Hippocampal formation (tissue), 2 donors: ENCODE measurements around the gene NXPE3.
"Not testable (repeated sequence)": the region's sequence is repeated elsewhere in the genome, so short reads cannot be mapped to it uniquely, and the experiment has no call there.

ENCODE experiments used
- DNase-seq, 2 donors: peaks; one replicate each; lab custom pipeline; 2025; lab: John Stamatoyannopoulos, UW

Gene NXPE3

DNA sequence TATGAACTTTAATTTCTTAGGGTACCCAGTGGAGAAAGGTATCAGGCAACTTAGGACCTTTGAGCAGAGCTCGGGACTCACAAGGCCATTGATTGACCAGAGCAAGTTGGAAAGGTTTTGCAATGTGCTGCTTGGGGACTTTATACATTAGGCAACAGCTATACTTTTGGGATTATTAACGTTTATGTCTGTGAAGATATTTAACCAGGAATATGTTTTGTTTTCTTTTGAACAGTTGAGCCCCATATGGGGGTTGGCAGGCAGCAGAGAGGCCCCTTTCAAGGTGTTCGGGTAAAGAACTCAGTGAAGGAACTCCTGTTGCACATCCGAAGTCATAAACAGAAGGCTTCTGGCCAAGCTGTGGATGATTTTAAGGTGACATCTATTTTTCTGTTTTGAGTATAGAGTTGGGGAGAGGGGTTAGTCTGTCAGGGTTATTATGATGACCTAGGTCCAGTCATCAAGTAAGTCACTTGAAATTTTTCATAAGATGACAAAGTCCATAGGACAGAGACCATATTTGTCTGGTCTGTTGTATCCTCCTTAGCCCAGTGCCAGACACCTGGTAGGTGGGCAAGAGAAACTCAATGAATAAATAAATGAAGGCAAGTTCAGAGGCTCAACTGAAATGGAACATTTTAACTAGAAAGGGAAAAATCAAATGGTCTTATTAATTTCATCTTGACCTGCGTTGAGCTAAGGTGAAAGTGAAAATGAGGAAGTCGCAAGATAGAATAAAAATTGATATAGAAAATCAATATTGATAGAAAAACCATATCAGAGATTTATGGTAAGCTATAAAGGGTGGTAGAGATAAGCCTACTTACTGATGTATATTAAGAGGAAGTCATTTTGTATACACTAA lies 73.1 kb downstream of the NXPE3 start:
- no peak for DNase-seq

DNA sequence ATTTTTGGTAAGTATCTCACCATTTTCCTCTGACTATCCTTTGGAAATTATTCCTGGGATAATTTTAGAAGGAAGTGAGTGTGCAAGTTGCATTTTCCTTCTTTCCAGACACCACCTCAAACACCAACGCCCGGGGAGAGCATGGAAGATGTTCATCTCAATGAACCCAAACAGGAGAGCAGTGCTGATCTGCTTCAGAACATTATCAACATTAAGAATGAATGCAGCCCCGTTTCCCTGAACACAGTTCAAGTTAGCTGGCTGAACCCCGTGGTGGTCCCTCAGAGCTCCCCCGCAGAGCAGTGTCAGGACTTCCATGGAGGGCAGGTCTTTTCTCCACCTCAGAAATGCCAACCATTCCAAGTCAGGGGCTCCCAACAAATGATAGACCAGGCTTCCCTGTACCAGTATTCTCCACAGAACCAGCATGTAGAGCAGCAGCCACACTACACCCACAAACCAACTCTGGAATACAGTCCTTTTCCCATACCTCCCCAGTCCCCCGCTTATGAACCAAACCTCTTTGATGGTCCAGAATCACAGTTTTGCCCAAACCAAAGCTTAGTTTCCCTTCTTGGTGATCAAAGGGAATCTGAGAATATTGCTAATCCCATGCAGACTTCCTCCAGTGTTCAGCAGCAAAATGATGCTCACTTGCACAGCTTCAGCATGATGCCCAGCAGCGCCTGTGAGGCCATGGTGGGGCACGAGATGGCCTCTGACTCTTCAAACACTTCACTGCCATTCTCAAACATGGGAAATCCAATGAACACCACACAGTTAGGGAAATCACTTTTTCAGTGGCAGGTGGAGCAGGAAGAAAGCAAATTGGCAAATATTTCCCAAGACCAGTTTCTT lies 74.2 kb downstream of the NXPE3 start:
- DNase-seq: no peak

DNA sequence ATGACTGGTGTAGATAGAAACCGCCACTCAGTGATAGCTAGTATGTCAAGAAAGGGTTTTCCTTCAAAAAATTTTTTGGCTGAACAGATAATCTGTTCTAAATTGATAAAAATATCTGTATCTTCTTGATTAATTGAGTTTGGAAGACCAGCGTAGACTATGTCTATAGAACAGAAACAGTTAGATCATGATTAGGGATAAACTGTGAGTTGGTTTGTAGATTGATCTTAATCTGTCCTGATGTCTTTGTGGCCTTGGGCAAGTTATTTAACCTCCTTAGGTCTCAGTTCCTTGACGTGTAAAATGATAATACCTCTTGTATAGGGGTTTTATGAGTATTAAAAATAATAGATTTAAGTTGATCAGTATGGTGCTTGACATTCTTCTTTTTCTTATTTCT lies 75.0 kb downstream of the NXPE3 start:
- no peak for DNase-seq

DNA sequence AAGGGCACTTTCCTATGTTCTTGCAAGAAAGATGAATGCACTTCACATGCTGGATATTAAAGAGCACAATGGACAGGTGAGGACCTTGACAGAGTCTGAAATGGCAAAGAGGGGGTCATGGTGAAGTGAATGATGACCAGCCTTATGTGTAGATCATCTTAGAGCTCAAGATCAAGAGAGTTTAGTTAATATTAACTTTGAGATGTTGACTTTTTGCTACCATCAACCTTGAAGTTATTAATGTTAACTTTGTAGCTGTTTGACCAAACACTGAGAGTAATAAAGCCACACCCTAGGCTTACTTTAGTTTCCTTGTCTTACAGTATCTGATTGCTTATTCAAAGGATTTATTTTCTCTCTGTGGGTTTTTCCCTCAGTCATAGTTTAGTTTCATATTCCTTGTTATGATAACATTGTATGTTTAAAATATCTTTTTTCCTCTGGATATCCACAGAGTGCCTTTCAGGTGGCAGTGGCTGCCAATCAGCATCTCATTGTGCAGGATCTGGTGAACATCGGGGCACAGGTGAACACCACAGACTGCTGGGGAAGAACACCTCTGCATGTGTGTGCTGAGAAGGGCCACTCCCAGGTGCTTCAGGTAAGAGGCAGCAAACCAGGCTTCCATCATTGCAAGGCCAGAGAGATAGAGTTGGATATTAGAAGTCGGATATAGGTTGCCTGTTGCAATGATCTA lies 75.7 kb downstream of the NXPE3 start:
- DNase-seq: no peak

DNA sequence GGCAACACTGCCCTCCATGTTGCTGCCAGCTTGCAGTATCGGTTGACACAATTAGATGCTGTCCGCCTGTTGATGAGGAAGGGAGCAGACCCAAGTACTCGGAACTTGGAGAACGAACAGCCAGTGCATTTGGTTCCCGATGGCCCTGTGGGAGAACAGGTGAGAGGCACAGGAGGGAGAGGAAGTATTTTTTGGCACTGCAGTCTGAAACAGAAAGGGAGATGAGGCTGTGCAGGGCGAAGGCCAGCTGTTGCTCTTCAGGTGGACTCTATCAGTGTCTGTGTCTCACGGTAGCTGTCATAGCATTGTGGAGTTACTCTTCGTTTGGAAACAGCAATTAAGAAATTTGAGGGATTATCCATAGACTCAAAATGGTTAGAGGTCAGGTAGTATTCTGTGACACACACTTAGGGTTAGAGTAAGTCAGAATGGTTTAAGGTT lies 78.3 kb downstream of the NXPE3 start:
- DNase-seq: no peak

DNA sequence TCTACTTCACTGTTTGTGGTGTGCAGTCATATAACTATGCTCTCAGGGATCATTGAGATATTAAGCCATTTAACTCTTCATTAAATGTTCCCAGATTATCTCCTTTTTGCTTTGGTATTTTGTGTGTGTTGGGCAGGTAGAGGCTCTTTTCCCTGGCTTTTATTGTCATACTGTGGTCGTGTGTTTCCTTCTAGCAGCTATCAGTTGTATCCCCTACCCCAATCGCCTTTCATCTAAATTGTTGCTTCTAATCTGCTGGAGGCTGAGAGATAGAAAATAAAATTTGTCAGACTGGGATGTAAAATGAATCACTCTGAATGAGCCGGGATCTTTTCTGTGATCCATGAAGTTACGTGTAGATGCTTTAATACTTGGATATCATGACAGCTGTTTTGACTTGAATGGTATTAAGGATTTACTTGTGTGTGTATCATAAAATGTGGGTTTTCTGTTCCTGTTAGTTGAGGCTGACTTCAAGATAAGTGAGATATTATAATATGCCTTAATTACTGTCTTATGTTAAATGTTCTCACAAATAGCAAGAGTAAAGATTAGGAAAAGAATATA lies 79.5 kb downstream of the NXPE3 start:
- no peak for DNase-seq

DNA sequence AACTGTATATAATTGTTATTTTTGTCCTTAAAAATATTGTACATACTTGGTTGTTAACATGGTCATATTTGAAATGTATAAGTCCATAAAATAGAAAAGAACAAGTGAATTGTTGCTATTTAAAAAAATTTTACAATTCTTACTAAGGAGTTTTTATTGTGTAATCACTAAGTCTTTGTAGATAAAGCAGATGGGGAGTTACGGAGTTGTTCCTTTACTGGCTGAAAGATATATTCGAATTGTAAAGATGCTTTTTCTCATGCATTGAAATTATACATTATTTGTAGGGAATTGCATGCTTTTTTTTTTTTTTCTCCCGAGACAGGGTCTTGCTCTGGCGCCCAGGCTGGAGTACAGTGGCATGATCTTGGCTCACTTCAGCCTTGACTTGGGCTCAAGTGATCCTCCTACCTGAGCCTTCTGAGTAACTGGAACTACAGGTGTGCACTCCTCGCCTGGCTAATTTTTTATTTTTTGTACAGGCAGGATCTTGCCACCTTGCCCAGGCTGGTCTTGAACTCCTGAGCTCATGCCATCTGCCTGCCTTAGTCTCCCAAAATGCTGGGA lies 81.0 kb downstream of the NXPE3 start:
- no peak for DNase-seq

DNA sequence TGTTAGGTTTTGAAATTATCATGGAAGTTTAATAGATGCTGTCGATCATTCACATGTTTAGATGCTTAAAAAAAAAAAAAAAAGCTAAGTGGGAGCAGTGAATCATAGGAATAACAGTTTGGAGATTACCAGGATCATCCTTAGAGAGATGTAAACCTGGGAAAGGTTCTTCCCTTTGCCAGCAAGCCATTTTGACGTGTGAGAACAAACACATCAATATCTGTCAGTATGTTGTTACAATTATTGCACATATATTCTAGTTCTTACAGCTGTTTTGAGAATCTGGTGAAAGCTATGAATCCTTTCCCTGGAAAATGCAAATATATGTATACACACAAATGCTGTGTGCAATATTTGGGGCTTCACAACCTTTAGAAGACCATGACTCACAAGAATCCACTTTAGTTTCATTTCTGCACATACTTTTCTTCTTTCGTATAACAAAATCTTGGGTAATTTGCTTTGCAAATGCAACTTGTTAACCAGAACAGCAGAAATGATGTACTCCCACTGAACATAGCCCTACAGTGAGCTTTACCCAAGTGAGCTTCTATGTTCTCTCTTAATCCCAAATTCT lies 82.3 kb downstream of the NXPE3 start:
- DNase-seq: no peak

DNA sequence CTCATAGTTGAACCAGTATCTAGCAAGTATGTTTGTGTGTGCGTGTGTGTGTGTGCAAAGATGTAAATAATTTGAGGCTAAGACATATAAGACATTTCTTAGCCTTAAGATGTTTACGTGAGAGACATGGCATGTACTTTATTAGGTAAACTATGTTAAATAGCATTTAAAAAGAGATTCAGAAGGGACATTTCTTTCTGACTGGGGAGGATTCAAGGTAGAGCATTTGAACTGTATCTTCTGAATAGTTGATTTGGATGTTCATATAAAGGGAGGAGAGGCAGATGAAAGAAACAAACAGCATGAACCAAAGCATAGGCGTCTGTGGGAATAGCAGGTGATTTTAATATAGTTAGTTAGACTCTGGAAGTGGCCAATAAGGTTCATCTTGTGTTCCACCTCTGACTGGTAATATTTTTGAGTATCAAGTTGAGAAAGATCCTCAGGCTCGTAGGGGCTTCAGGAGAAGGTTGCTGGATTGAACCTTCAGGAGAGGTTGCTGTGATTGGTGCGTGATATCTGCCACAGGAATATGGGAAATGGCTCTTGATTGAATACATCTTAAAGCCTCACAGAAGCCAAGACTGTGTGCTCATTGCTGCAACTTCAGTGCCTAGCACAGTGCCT lies 82.9 kb downstream of the NXPE3 start:
- no peak for DNase-seq

DNA sequence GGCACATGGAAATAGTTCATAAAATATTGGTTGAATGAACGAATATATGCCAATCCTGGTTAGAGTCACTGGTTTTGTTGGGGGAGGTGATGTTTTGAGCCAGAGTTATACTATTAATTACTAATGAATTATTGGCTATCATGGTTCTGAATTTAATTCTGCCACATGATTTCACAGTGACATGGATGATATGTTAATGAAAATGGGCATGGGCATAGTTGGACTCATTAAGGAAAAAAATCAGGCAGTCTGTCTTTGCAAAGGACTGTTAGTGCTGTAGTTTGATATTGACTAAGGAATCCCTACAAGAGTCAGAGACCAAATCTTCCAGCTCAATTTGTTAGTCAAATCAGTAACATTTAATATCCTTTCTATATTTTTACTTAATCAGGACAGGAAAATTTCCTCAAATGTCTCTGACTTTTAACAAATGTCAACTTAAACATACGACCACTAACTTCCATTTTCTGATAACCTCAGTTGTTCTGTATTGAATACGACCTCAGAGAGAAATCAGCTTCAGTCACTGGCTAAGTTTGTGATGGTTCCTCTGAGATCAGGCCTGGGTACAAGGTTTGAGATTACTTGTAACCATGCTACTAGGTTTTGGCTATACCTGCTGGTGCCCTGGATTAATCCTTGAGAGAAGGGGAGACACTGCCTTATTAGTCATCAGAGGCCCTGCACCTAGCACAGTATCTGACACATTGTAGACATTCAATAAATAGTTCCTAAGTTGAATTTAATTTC lies 83.6 kb downstream of the NXPE3 start:
- DNase-seq: no peak

DNA sequence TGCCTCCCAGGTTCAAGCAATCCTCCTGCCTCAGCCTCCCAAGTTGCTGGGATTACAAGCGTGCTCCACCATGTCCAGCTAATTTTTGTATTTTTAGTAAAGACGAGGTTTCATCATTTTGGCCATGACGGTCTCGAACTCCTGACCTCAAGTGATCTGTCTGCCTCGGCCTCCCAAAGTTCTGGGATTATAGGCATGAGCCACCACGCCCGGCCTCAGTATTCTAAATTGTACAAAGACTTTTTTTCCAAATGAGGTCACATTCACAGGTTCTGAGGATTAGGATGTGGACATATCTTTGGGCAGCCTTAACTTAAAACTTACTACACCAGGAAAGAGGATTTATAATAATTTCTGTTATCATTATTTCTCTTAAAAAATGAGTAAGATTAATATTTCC lies 85.9 kb downstream of the NXPE3 start:
- not testable (repeated sequence) for DNase-seq

DNA sequence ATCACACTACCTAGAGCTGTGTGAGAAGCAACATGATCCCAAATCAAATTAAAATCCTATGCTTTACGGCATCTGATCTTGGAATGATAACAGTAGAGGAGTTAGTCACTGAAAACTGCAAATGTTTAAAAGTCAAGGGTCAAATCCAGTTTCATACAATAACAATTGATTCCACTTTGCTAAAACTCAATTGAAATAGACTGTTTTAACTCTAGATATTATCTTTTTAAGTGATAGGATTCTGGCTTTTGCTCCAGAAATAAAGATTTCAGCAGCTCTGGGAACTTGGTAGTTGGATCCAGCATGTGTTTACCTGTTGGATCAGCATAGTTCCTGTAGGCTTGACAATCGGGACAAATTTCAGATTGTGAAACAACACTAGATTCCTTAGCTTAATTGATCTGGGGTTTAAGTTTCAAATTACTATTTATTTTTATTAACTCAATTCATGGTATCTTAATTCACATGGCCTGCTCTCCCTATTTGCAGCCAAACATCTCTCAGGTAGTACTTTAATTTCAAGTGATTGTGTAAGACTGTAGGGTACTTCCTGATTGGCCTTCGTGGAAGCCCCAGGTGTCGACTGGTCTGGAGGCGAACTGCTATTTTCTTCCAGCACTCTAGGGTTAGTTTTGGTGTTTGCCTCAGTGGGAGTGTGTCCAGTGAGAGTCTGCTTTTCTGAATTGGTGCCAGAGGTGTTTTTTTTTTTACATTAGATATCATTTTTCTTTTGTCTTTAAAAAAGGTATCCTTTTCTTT lies 86.9 kb downstream of the NXPE3 start:
- DNase-seq: no peak

DNA sequence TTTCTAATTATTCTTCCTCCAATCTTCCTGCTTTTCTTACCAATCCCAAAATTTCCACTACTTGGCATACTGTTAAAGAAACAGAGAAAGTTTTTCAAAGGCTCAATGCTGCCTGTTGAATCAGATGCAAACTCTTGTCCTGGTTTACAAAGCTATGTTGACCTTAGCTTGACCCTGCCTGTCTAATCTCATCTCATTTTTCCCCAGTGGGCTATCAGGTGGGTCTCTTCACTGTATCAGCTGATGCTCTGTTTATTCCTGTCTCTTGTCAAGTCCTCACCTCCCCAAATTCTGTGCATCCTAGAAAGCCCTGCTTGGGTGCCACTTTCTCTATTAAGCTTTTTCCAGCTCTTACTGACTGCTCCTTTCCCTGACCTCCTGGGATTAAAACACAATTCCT lies 88.5 kb downstream of the NXPE3 start:
- DNase-seq: no peak

DNA sequence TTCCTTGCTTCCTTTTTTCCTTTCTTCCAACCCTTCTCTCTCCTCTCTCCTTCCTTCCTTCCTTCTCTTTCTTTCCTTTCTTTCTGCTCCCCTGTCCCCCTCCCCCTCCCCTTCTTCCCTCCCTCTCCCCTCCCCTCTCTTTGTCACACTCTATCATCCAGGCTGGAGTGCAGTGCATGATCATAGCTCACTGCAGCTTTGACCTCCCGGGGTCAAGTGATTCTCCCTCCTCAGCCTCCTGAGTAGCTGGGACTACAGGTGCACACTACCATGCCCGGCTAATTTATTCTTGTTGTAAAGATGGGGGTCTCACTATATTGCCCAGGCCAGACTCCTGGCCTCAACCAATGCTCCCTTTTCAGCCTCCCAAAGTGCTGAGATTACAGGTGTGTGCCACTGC lies 89.0 kb downstream of the NXPE3 start:
- no peak for DNase-seq

DNA sequence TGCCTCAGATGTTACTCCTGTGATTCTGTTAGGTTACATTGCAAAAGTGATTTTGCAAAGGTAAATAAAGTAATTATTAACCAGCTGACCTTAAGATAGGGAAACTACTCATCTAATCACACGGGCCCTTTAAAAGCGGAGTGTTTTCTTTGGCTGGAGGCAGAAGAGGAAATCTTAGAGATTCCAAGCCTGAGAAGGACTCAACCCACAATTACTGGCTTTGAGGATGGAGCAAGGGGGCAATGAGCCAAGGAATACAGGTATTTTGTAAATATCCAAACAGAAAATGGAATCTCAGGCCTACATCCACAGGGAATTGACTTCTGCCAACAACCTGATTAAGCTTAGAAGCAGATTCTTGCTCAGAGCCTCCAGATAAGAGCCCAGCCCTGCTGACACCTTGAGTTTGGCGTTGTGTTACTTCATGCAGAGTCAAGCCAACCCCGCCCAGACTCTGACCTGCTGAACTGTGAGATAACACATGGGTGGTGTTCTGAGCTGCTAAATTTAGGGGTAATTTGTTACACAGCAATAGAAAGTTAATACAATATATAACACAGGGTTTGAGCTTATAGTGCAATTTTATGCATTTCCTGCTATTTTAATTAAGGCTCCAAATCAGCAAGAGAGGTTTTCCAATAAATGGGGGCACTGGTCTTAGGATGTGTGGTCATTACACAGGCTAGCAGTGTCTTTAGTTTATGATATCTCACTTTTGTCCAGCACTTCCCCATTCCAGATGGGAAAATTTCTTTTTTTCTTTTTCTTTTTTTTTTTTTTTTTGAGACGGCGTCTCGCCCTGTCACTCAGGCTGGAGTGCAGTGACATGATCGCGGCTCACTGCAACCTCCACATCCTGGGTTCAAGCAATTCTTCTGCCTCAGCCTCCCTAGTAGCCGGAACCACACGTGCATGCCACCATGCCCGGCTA lies 89.8 kb downstream of the NXPE3 start:
- DNase-seq: no peak

DNA sequence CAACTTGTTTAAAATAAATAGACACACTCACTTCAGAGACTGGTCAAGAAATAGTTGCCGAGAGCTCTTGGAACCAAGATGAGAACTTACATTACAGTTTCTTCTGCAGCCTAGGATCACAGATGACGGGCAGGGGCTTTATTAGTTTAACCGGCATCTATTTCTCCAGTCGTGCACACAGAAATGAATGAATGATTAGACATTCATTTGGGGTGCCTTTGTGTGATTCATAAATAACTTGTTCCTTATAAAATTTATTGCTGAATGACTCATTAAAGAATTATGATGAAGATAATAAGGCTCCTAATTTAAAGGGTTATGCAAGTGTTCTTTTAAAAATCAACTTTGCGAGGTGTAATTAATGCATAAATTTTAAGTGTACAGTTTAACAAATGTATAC lies 91.1 kb downstream of the NXPE3 start:
- no peak for DNase-seq

DNA sequence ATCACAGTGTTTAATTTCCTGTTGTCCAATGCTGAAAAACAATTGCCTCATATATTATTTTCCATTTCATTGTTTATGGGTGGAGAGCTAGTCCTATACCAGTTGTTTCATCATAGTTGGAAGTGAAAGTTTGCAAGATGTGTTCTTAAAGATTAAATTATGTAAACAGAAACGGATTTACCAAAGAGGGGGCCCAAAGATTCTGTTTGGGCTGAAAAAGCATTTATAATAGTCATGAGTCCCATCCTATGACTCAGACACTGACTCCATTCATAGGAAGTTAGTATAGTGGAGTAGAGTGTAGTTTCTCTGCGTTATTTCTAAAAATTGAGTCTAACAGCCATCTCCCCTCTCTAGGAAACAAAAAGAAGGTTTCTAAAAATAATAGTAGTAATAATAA lies 94.6 kb downstream of the NXPE3 start:
- no peak for DNase-seq

DNA sequence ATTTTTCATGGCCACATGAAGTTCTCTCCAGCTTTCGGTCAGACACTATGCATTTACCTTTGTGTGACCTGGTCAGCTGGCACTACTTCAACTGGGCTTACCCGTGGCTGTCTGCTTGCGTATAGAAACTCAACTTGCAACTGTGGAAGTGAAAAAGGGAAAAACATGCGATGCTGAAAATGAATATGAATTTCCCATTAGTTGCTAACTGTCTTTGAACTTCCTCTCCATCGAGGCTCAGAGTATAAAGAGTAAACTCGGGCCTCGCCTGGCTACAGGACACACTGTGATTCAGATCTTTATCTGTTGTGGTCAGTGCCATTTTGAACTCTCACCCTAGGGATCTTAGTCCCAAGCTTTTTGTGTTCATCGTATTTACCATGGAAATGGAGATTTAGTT lies 97.1 kb downstream of the NXPE3 start:
- DNase-seq: no peak
